Lower lobe of right lung (tissue), 2 donors: ENCODE results near the gene BMI1. TPM values are rescaled to one million over a fixed set of nuclear protein-coding genes. Genes with fewer than 3 reads are reported as not detected.
"Not testable (repeated sequence)": the region's sequence is repeated elsewhere in the genome, so short reads cannot be mapped to it uniquely, and the experiment has no call there.

Experiments
- ATAC-seq, 2 donors: fragments of 200-7000 bp; cut with Tn5 transposase; one replicate each; pipeline ENCODE4 v1.9.1; 2020 to 2022; ENCODE audit warnings: mild to moderate bottlenecking in 2 of 2, moderate library complexity in 2 of 2
- DNase-seq: peaks from one replicate; pipeline ENCODE4 v3.0.0-alpha.2; 2020
- H3K27ac ChIP-seq: fragments of 200-600 bp; one replicate; pipeline ENCODE4 v1.8.0; 2022
- H3K27me3 ChIP-seq: fragments of 200-600 bp; one replicate; pipeline ENCODE4 v1.8.0; 2022; ENCODE audit warnings: low read depth
- H3K36me3 ChIP-seq: fragments of 200-600 bp; one replicate; pipeline ENCODE4 v1.8.0; 2022; ENCODE audit warnings: mild to moderate bottlenecking
- H3K4me1 ChIP-seq: fragments of 200-600 bp; one replicate; pipeline ENCODE4 v1.8.0; 2022
- H3K4me3 ChIP-seq: fragments of 200-600 bp; one replicate; pipeline ENCODE4 v1.8.0; 2022; ENCODE audit warnings: mild to moderate bottlenecking
- H3K9me3 ChIP-seq: fragments of 200-600 bp; one replicate; pipeline ENCODE4 v1.8.0; 2022
- CTCF ChIP-seq: fragments of 200-600 bp; IDR thresholded peaks from one replicate; pipeline ENCODE4 v1.8.0; 2022; ENCODE audit warnings: antibody characterized with exemption, mild to moderate bottlenecking
- intact Hi-C: fragments of 100-400 bp; cut with DNase I; formaldehyde crosslinking; loops from one replicate; pipeline ENCODE4 v1.11.0; 2022
- total RNA-seq: library from RNA; stranded (reverse); fragmentation: NEBNext Ultra II Directional; extraction: Animal tissue kit (Norgen Biotek cat#: 25700); gene quantifications from one replicate; pipeline ENCODE4 v1.2.1, GENCODE V29; 2021
- donor health status: DM: no; HTN: yes; CAD: no; lungs with severe emphysema.

The BMI1 gene
- total RNA-seq, 1 donor from 2014 or later: 48.4 TPM

GRCh38 chr10:22356324-22356873 is 35.5 kb downstream of the BMI1 start:
- Histone ChIP-seq H3K4me1 (no peaks in the 10 kb centered on the region), H3K9me3 (no peaks in the 10 kb centered on the region), H3K27ac (no peak overlapping the region), H3K36me3 (no peaks in the 10 kb centered on the region), H3K27me3 (no peaks in the 10 kb centered on the region), H3K4me3 (no peak overlapping the region)
- DNase-seq (no peak), ATAC-seq (no peak)
- intact Hi-C loops: no loop called here
- no peak for TF ChIP-seq CTCF

GRCh38 chr10:22357770-22358169 is 36.9 kb downstream of the BMI1 start:
- ATAC-seq, H3K4me3 ChIP-seq, H3K4me1 ChIP-seq, intact Hi-C loops, H3K9me3 ChIP-seq, H3K36me3 ChIP-seq, H3K27me3 ChIP-seq, DNase-seq, H3K27ac ChIP-seq: not testable (repeated sequence)

- Histone ChIP-seq H3K4me1 (no peaks in the 10 kb centered on the region), H3K27ac (no peak overlapping the region), H3K9me3 (no peaks in the 10 kb centered on the region), H3K36me3 (no peaks in the 10 kb centered on the region), H3K4me3 (no peak overlapping the region), H3K27me3 (no peaks in the 10 kb centered on the region)
- intact Hi-C loops: no loop called here
- ATAC-seq (no peak), DNase-seq (no peak)
- TF ChIP-seq CTCF: no peak
Observed at GRCh38 chr10:22363305-22363704, 42.4 kb downstream of the BMI1 start.

GRCh38 chr10:22364407-22365140 is 43.7 kb downstream of the BMI1 start:
- no peak overlapping the region for H3K4me3 ChIP-seq
- no peak for TF ChIP-seq CTCF
- no peaks in the 10 kb centered on the region for H3K27me3 ChIP-seq
- DNase-seq: no peak
- no peak for ATAC-seq
- no peak overlapping the region for H3K27ac ChIP-seq
- no peaks in the 10 kb centered on the region for H3K36me3 ChIP-seq
- intact Hi-C loops: no loop called here
- H3K9me3 ChIP-seq: no peaks in the 10 kb centered on the region
- H3K4me1 ChIP-seq: no peaks in the 10 kb centered on the region

GRCh38 chr10:22365233-22365632 is 44.3 kb downstream of the BMI1 start:
- Histone ChIP-seq H3K36me3 (no peaks in the 10 kb centered on the region), H3K27me3 (no peaks in the 10 kb centered on the region), H3K4me3 (no peak overlapping the region), H3K4me1 (no peaks in the 10 kb centered on the region), H3K9me3 (no peaks in the 10 kb centered on the region), H3K27ac (no peak overlapping the region)
- DNase-seq (no peak), ATAC-seq (peak; percentile 39 to 55)
- no peak for TF ChIP-seq CTCF
- intact Hi-C loops: no loop called here

- no peak for TF ChIP-seq CTCF
Observed at GRCh38 chr10:22365644-22366434, 44.9 kb downstream of the BMI1 start.

More at GRCh38 chr10:22365644-22366434, 44.9 kb downstream of the BMI1 start:
- H3K4me1 ChIP-seq: no peaks in the 10 kb centered on the region
- intact Hi-C loops: no loop called here
- H3K36me3 ChIP-seq: no peaks in the 10 kb centered on the region
- no peaks in the 10 kb centered on the region for H3K9me3 ChIP-seq
- DNase-seq (no peak), ATAC-seq (no peak)
- no peak overlapping the region for H3K27ac ChIP-seq
- no peaks in the 10 kb centered on the region for H3K27me3 ChIP-seq
- no peak overlapping the region for H3K4me3 ChIP-seq
